Measurements from ENCODE around the gene NFX1. TPM values are rescaled to one million over a fixed set of nuclear protein-coding genes. Genes with fewer than 3 reads are reported as not detected.

NFX1 gene
- total RNA-seq, 6 donors from 2014 or later, result 37.0 to 75.4 (median 54.1) TPM

- TF ChIP-seq POLR2A (IDR thresholded peaks at IDR 0.05) (no peak), EP300 (IDR thresholded peaks at IDR 0.05) (no peak), POLR2AphosphoS5 (IDR thresholded peaks at IDR 0.05) (no peak), CTCF (IDR thresholded peaks at IDR 0.05) (no peak)
- no peaks in the 10 kb centered on the region for H3K9me3 ChIP-seq
- no peaks in the 10 kb centered on the region for H3K4me1 ChIP-seq
- 100% methylated on average over 2 of the region's 2 CpGs for WGBS, 2 donors
- no peak overlapping the region for H3K27ac ChIP-seq
- H3K4me3 ChIP-seq, result no peak overlapping the region
- peaks cover 46 to 99% (median 85%) of the 10 kb centered on the region in 4 donors for H3K36me3 ChIP-seq
- ATAC-seq (ENCODE audit: low FRiP score in 2 of 2) (no peak), DNase-seq (no peak)
- no peaks in the 10 kb centered on the region for H3K27me3 ChIP-seq
Measured at GRCh38 chr9:33273972-33274328, 16.4 kb upstream of the NFX1 start.

GRCh38 chr9:33277484-33277883, 12.8 kb upstream of the NFX1 start:
- Histone ChIP-seq H3K27me3 (no peaks in the 10 kb centered on the region), H3K36me3 (peaks cover 59 to 100% (median 85%) of the 10 kb centered on the region in 4 donors), H3K27ac (no peak overlapping the region), H3K4me3 (no peak overlapping the region), H3K9me3 (no peaks in the 10 kb centered on the region), H3K4me1 (no peaks in the 10 kb centered on the region)
- no peak for ATAC-seq (ENCODE audit: low FRiP score in 2 of 2)
- 96 to 98% methylated on average over 4 of the region's 4 CpGs for WGBS, 2 donors
- no peak for DNase-seq
- TF ChIP-seq POLR2AphosphoS5 (IDR thresholded peaks at IDR 0.05), result no peak
- TF ChIP-seq CTCF (IDR thresholded peaks at IDR 0.05), result no peak
- TF ChIP-seq EP300 (IDR thresholded peaks at IDR 0.05), result no peak
- TF ChIP-seq POLR2A (IDR thresholded peaks at IDR 0.05), result no peak

GRCh38 chr9:33285502-33285901, 4.8 kb upstream of the NFX1 start:
- TF ChIP-seq EP300 (IDR thresholded peaks at IDR 0.05), result no peak
- no peak for TF ChIP-seq POLR2AphosphoS5 (IDR thresholded peaks at IDR 0.05)
- TF ChIP-seq POLR2A (IDR thresholded peaks at IDR 0.05), result no peak
- TF ChIP-seq CTCF (IDR thresholded peaks at IDR 0.05), result no peak
- H3K4me1 ChIP-seq, result peaks cover 7 to 22% (median 11%) of the 10 kb centered on the region in 4 donors
- DNase-seq (no peak), ATAC-seq (ENCODE audit: low FRiP score in 2 of 2) (no peak)
- peaks cover 10 to 39% (median 22%) of the 10 kb centered on the region in 4 donors for H3K36me3 ChIP-seq
- 59 to 70% methylated on average over 5 of the region's 5 CpGs for WGBS, 2 donors
- no peak overlapping the region for H3K4me3 ChIP-seq
- no peaks in the 10 kb centered on the region for H3K27me3 ChIP-seq
- peaks cover 0 to 3% (median 0%) of the 10 kb centered on the region in 4 donors for H3K9me3 ChIP-seq
- H3K27ac ChIP-seq, result no peak overlapping the region

- no peak for TF ChIP-seq POLR2AphosphoS5 (IDR thresholded peaks at IDR 0.05)
- TF ChIP-seq CTCF (IDR thresholded peaks at IDR 0.05), result peak; percentile 19 to 69 (median 63)
- no peak for TF ChIP-seq EP300 (IDR thresholded peaks at IDR 0.05)
- no peak for TF ChIP-seq POLR2A (IDR thresholded peaks at IDR 0.05)
- Histone ChIP-seq H3K4me3 (no peak overlapping the region), H3K27ac (peak overlapping the region in 2 of 4 donors; percentile 33 to 99), H3K27me3 (no peaks in the 10 kb centered on the region), H3K4me1 (peaks cover 17 to 36% (median 23%) of the 10 kb centered on the region in 4 donors), H3K36me3 (peaks cover 2 to 23% (median 7%) of the 10 kb centered on the region in 4 donors), H3K9me3 (peaks cover 0 to 3% (median 0%) of the 10 kb centered on the region in 4 donors)
- WGBS, 2 donors, result 54 to 55% methylated on average over 4 of the region's 4 CpGs
- DNase-seq, result peak in 1 of 2 donors; percentile 44
- ATAC-seq (ENCODE audit: low FRiP score in 2 of 2), result no peak
Measured at GRCh38 chr9:33287087-33287490, 3.2 kb upstream of the NFX1 start.

GRCh38 chr9:33288235-33288634, 2.1 kb upstream of the NFX1 start:
- Histone ChIP-seq H3K27ac (peak overlapping the region in 3 of 4 donors; percentile 35 to 99 (median 97)), H3K4me1 (peaks cover 23 to 48% (median 30%) of the 10 kb centered on the region in 4 donors), H3K4me3 (no peak overlapping the region), H3K27me3 (no peaks in the 10 kb centered on the region), H3K9me3 (peaks cover 0 to 3% (median 0%) of the 10 kb centered on the region in 4 donors), H3K36me3 (peaks cover 0 to 14% (median 3%) of the 10 kb centered on the region in 4 donors)
- DNase-seq (peak in 1 of 2 donors; percentile 62), ATAC-seq (ENCODE audit: low FRiP score in 2 of 2) (no peak)
- WGBS, 2 donors, result 86% methylated on average over 2 of the region's 4 CpGs
- TF ChIP-seq CTCF (IDR thresholded peaks at IDR 0.05), result no peak
- no peak for TF ChIP-seq EP300 (IDR thresholded peaks at IDR 0.05)
- TF ChIP-seq POLR2AphosphoS5 (IDR thresholded peaks at IDR 0.05), result no peak
- TF ChIP-seq POLR2A (IDR thresholded peaks at IDR 0.05), result no peak

All from upper lobe of left lung (tissue), 6 donors.